GM12865 (cell line): Measurements from ENCODE around the gene ARMH1.

Source experiments
- DNase-seq: peaks from one replicate; pipeline ENCODE4 v3.0.0; 2010; ENCODE audit warnings: low read depth
- H3K4me3 ChIP-seq: 2 replicates; pipeline ENCODE4 v1.5.1; 2011; ENCODE audit warnings: mild to moderate bottlenecking, low read depth, low read length, control low read depth
- CTCF ChIP-seq: IDR thresholded peaks from 2 replicates; pipeline ENCODE4 v1.5.1; 2011; ENCODE audit warnings: low read length, control low read depth, low read depth, inconsistent platforms; ENCODE audit not compliant: insufficient read depth; ENCODE audit errors: missing control alignments

The ARMH1 gene

GRCh38 chr1:44640200-44640853, 34.2 kb upstream of the ARMH1 start:
- no peak for DNase-seq
- TF ChIP-seq CTCF: no peak
- no peak overlapping the region for H3K4me3 ChIP-seq

DNA sequence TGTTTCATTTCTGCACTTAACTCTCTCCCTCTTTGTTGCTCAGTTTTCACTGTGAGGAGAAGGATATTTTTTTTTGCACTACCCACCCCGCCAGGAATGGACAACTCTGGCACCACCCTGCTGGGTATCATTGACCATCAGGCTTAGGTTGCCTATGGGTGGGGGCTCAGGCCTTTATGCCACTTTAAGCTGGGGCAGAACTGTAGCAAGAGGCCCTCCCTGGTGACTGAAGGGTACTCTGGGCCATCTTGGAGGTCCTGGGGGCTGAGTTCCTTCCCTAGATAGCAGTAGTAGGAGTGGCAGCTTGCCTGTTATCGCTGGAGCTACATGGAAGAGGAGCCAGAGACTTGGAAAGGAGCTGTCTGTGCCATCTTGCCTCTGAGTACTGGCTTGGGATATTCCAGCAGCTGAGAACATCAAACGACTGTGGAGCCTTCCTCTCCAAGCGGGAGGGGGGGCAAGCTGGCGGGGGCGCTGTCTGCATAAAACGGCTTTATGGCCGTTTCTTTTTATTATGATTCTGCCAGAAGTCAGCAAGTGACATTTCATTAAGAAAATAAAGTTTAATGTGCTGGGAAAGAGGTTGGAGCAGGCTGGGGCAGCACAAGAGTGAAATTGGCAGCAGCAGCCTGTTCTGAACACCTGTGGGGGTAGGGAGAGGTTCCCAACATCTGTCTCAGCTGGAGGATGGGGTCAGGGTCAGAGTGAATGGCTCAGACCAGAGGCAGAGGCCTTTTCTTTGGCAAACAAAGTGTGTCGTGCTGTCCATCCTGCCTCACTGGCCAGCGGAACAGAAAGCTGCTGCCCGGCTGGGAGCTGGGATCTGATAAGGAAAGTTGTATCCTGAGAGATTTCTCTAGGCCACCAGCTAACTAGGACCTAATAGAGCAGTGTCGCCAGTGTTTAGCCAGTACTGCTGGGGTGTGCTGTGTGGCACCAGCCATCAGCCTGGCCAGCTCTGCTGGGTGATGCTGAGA, 33.1 kb upstream of the ARMH1 start:
- DNase-seq: no peak
- H3K4me3 ChIP-seq: no peak overlapping the region
- TF ChIP-seq CTCF: no peak

GRCh38 chr1:44642255-44642654, 32.3 kb upstream of the ARMH1 start:
- no peak for DNase-seq
- TF ChIP-seq CTCF: no peak
- H3K4me3 ChIP-seq: no peak overlapping the region

DNA sequence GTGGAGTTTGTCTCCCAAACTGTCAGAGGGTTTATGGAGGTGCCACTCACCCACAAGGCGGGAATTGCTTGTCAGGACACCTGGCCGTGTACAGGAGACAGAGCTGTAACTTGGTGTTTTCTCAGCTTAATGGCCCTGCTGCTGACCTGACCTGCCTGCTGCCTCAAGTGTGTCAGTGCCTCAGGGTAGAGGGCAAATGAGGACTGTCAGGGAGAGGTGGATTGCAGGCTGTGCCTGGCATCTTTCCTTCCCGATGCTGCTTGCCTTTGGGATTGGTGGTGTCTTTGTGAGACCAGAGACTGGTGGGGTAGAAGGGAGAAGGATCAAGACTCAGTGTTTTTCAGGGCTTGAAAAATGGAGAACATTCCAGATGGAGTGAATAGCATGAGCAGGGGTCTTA, 31.6 kb upstream of the ARMH1 start:
- H3K4me3 ChIP-seq: no peak overlapping the region
- no peak for TF ChIP-seq CTCF
- DNase-seq: no peak

- no peak for DNase-seq
- no peak overlapping the region for H3K4me3 ChIP-seq
- TF ChIP-seq CTCF: no peak
Measured at GRCh38 chr1:44643721-44644334, 30.7 kb upstream of the ARMH1 start.

- no peak overlapping the region for H3K4me3 ChIP-seq
- no peak for TF ChIP-seq CTCF
- no peak for DNase-seq
Measured at GRCh38 chr1:44644806-44645205, 29.7 kb upstream of the ARMH1 start.
